Mesenteric fat pad (tissue), 1 donor: ENCODE data around the gene STXBP6. TPM values are rescaled to one million over a fixed set of nuclear protein-coding genes. Genes with fewer than 3 reads are reported as not detected.

Experiments
- DNase-seq: peaks from one replicate; pipeline ENCODE4 v3.0.0-alpha.2; 2020; ENCODE audit warnings: low spot score
- total RNA-seq: library from RNA; stranded (reverse); fragmentation: NEBNext Ultra II Directional; extraction: Animal tissue kit (Norgen Biotek cat#: 25700); gene quantifications from one replicate; pipeline ENCODE4 v1.2.1, GENCODE V29; 2021
- donor health status: DM: yes; HTN: yes; CAD: no.

The STXBP6 gene
- total RNA-seq, 1 donor from 2014 or later: 2.4 TPM

DNA sequence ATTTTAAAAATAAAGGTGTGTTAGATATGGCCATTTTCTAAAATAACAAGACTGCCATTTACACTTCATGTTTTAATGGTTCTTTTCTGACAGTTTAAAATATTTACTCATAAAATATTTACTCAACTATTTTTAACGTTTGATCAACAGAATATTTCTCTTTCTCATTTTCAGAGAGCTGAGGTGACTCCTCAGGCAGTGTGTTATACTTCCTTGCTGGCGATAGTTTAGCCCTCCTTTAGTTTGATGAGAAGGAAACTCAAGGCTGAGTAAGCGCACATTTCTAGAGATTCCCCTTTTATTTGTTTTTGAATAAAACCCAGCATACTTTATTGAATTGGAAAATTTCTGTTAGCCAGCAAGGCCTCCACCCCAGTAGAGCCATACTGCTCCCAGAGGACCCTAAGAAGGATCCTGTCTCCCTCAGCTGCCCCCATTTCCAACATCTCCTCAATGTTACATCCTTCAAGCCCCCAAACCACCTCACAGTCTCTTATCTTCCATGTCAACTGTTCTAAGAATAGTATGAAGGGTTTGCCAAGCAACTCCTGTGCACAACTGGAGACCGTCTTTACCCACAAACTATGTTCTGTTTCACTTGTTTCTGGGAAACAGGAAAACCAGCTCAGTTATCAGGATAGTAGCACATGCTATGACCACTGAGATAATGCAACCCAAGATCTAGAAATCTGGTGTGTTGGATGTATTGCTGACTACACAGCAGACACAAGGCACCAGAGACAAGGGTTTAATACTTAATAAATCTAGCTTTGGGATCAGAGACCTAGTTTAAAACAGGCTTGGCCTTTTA is 129.5 kb downstream of the STXBP6 start:
- no peak for DNase-seq

DNA sequence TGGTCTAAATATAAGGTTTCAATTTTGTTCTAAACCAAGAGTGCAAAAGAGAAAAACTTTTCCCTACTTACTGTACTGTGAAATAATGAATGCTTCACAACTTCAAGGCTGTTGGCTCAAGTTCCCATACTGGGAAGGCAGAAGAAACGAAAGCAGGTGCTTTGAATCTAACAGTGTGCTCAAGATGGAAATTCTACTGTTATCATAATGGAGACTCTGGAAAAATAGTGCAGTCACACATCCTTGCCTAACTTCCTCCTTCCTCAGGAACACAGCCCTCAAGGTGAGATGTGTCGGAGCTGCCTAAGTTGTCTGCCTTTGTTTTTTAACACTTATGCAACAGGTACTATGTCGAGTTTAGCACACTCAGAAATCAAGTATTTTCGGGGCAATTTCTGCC is 131.1 kb downstream of the STXBP6 start:
- no peak for DNase-seq

DNA sequence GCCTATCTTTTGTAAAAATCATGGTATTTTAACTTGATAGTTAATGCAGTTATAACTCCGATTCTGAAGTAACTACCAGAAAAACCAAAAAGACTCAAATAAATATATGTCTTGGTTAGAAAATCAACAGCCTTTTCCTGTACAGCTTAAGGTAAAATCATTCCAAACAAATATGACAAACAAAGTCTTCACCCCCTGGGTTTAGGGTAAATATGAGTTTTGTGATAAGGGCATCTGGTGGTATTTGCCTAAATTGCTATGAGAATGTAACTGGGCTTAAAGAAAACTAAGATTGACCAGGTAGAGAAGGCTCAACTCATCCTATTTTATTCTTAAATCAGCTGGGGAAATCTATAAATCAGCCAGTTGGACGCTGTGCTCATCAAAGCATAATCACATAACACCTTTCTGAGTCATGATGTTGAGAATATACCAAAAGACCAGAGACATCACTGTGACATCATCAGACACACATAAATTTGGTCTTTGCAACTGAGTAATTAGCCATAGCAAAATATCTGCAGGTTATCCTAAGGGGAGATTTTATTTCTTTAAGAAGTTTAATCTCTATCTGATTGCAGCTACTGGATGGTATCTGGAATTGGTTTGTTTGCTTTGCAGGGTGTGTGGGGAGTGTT is 133.9 kb downstream of the STXBP6 start:
- no peak for DNase-seq

DNA sequence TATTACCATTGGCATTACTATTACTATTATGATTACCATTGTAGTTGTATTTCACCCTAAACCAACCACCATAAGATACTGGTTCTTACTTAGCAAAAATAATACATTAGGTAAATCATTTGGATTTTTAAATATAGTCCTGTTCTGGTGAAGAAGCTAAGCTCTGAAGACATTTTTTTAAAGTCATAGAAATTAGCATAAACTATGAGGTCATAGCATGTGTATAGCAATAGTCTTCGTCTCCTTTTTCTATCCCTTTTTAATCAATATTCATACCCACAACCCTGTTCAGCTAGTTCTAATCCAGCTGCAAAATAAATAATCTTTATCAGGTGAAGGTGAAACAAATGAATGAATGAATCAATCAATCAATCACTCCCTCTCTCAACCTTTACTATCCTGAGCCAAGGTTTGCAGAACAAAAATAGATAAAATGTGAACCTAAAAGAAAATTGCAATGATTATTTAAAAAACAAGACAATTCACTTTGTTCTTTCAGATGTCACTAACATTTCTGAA is 134.5 kb downstream of the STXBP6 start:
- DNase-seq: no peak

DNA sequence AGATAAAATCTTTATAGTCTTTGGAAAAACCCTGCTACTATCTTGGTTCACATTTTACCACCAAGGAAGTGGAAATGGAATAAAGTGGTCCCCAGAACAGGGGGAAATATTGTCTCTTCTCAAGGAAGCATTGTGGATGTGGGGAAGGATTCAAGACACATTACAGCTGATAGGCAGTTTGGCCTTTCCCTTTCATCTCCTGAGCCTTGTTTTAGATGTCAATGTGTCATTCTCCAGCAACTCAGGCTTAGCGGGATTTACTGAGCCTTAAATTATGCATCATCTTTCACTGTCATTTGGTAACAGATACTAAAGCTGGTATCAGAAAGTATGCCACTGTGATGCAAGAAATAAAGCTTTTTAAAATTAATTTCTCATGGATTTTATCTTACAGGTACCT is 136.2 kb downstream of the STXBP6 start:
- no peak for DNase-seq

DNA sequence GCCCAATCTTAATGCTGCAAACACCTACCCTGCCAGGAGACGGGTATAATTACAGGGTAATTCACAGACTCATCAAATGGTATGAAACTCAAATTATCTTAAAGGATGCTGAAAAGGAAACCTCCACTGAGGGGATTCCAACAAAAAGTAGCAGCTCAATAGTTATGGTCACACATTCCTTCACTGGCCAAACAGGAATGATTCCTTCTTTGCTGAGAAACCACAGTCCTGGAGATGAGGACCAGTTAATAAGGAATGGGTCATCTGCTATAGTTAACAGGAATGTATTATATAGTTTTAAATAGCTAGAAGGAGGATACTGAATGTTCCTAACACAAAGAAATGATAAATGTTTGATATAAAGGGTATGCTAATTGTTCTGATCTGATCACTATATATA is 136.9 kb downstream of the STXBP6 start:
- DNase-seq: no peak

DNA sequence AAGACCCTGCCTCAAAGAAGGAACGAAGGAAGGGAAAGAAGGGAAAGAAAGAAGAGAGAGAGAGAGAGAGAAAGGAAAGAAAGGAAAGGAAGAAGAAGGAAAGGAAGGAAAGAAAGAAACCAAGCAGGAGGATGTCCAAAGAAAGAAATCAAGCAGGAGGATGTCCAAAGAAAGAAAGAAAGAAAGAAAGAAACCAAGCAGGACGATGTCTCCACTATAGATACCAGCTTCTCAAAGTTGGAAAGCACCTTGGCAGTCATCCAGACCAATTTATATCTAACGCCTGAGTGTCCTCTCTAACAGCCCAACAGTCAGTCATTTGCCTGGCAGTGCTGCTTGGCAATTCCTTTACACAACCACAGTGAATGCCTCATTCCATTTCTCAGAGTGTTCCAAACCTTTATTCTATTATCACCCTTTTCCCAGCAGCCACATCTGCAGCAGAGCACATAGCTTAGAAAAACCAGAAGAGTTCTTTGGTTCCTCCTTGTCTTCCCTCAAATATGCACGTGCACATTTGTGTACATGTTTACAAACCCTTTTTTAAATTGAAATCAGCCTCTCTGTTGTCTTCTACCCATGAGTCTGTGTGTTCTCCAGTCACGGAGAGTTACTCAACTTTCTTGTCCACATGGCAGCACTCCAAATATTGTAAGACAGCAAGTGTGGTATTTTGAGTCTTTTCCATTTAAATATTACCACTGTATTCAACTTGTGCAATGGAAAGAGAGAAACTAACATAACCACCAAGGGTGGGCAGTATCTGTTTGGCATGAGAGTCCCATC is 138.4 kb downstream of the STXBP6 start:
- DNase-seq: no peak

DNA sequence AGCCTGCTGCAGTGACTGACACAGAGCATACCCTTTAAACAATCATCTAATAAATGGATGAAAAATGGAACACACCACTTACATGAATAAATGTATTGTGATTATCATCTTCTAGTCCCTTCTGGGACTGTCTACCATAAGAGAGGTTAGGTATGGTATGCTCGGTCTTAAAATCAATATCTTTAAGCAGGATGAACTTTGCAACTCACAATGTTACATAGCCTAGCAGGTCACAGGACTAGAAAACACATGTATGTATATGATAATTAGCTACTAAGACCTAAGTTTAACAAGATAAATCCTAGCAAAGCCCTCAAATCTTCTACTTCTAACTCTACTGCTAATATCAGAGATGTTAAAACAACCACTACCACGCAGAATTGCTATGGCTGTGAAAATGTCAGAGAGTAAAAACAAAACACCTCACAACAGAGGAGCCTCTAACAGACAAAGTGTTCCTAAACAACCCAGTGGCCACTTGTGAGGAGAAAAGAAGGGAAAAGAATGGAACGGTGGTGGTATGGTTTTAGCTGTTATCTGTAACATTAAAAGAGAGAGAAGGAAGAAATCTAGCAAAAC is 139.4 kb downstream of the STXBP6 start:
- DNase-seq: no peak

DNA sequence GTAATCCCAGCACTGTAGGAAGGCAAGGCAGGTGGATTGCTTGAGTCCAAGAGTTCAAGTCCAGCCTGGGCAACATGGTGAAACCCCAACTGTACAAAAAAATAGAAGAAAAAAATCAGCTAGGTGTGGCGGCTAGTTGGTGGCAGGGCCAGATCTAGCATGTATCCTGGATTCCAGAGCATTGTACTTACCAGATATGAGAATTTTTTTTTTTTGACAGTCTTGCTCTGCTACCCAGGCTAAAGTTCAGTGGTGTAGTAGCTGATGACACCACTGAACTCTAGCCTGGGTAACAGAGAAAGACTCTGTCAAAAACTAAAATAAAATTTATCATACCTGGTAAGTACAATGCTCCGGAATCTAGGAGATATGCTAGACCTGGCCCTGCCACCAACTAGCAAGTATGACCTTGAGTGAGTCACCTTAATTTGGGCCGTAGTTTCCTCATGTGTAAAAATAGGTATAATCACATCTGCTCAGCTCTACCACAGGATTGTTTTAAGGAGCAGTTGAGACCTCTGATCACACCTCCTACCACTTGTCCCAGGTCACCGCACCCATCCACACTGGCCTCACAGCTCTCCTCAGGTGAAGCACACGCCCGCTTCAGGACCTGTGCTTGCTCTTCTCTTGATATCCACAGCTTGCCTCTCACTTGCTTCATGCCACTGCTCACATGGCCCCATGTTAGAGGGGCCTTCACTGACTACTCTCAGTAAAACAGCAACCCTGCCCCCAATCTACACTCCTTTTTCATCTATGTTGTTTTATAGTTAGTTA is 140.2 kb downstream of the STXBP6 start:
- DNase-seq: no peak

DNA sequence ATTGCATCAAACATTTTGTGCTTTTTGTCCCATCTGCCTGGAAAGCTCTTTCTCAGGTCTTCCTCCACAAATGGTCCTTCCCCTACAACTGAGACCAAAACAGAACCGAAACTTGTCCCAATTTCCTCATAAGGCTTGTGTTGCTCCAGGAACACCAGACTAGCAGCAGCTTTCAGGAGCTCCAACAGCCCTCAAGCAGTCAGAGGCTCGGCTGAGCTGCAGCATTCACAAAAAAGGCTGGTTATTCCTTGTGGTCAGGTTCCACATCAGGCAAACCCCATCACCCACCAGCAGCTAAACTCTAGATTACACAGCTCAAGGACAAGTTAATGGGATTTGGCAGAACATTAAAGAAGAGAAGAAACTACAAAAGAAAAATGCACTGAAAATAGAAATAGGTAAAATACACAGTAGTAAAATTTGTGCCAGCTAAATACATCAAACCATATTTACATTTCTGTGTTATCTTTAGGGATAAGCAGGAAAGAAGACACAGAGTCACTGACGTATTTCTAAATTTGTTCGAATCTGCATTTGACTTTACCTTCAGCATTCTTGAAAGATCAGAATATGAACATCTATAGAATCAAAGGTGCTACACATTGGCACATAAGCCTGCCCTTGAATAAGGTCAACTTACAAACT is 141.2 kb downstream of the STXBP6 start:
- no peak for DNase-seq

DNA sequence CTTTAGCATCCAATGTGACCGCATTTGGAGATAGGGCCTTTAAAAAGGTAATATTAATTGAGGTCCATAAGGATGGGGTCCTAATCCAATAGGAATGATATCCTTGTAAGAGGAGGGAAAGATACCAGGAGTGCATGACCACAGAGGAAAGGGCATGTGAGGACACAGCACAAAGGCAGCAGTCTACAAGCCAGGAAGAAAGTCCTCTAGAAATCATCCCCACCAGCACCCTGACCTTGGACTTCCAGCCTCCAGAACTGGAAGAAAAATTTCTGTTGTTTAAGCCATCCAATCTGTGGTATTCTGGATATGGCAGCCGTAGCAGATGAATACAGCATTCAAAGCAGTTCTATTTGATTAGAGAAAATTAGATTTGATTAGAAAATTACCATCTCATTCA is 145.4 kb downstream of the STXBP6 start:
- no peak for DNase-seq

DNA sequence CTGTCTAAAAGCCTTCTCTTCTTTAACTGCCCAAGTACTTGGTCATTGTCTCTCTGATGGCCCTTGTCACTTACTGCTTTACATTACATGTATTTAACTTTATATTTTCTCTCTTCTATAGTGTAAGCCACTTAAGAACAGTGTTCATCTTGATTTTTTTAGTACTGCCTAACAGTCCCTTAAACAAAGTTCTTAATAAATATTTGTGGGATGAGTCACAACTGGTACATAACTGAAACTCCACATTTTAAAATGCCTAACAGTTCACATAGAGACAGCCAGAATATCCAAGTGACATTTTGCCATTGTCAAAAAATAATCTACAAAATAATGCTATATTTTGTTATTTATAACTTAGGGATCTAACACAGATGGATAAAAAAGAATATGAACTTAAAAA is 146.6 kb downstream of the STXBP6 start:
- DNase-seq: no peak

DNA sequence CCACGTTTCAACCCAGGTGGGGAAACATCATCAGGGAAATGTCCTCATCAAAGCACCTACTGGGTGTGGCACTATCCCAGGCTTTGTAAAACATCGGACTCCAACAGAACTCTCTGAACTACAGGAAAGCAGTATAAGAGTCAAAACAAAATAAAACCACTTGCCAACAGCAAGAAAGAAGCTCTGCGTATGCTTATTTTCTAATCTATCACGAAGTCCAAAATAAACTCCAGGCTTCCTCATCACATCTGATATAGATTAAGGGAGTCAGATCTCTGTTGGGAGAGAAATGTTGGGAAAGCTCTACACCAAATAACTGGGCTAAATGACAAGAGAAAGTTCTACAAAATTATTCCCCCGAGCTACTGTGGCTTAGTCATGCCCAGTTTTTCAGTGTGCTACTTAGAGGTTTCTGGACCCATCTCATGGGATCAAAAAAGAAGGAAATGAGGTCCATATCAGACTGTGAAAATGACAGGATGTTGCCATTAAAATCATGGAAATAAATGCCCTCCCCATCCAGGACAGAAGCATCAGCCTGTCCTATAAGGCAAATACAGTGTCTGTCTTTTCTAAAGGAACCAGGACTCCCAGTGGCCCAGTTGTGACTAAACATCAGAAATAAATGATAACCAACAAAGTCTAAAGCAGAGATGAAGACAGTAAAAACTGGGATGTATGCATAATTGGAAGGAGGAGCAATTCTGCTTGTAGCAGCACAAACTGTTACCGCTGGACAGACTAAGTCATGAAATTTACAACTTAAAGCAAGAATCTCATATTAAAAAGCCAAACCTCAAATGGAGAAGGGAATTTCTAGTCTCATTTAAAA is 149.5 kb downstream of the STXBP6 start:
- DNase-seq: no peak

DNA sequence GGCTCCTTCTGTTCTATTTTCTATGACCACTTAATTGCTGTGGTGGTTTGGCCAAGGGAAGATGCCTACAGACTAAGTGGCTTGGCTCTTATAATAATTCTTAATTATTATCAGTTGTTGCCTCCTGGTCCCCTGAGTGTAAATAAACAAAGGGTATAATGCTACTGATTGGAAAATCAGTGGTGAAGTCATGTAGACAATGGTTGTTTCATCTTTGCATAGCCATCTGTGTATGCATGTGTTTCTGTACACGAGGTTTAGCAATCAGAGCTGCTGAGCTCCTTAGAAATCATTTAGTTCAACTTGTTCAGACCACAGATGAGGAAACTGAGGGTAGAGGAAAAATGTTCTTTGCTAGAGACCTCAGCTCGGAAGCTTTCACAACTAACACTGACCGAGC is 152.2 kb downstream of the STXBP6 start:
- DNase-seq: no peak

DNA sequence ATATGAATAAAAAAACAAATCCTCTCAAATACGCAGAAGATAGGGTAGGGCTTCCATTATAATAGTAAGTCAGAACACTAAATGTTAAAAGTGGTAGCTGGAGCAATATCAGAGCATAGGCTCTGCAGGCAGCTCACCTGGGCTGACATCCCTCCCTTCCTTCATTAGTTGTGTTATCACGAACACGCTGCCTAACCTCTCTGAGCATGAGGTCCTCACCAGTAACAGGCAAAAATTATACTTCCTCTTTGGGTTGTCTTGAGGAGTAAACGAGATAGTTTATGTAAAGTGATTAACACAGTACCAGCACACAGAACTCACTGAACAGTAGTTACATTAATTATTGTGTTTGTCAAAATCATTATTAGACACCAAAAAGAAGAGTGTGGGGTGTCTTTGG is 154.3 kb downstream of the STXBP6 start:
- DNase-seq: no peak

DNA sequence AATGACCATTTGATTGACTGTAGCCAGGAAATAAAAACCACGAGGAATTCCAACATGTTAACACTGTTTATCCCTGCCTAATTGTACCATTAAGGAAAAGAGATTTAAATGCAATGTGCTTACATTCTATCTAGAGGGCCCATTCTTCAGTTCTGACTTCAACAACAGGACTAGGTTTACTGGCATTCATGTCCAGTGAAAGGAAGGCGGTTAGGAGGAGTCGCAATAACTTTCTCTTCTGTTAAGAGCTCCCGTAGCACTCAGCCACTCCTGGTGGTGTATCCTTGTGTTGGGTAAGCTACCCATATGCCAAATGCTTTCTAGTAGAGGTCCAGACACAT is 154.7 kb downstream of the STXBP6 start:
- no peak for DNase-seq

DNA sequence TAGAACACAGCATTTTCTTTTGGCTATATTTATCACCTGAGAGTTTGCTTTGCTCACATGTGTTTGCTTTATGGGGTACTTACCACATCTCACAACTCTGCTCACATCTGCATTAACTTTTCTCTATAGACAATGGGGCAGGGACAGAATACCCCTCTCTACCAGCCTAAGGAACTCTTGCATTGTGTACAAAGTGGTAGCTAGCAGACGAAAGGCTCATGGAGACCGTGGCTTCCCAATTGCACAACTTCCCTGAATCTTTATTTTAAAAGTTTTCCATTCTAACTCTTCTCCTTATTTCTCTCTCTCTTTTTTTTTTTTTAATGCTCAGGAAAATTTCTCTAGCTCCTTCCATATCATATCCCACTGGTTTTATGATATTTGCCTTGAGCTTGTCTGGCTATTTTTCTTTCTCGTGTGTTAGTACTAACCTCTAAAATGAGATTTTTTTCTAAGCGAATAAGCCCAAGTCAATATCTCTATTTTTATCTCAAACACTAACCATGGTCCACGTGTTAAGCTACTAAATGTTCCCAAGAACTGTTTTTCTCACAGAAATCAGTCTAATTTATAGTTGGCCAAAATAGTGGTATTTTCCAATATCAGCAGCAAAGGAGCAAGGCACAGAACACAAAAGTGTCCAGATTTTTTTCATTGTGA is 155.2 kb downstream of the STXBP6 start:
- no peak for DNase-seq

DNA sequence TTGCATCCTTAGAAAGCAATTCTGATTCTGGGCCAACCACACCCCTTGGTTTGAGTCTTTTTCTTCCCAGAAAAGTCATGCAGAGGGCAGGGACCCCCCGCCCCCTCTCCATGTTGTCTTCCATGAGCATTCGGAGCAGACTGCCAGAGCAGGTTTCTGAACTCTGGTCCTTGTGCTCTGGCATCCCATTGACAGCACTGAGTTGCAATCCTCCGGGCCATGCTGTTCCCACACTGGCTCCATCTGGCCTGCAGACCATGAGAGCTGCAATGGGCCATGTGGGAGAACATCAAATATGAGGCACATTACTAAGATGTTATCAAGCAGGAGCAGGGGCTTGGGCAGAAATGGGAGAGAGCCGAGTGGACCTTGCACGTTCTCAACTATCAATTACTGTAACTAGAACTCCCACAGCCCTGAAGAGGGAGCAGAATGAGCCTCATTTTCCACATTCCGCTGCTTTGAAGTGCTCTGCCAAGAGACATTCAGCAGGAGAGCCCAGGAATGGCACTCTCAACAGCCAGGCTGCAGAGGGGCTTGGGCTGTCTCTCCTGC is 157.4 kb downstream of the STXBP6 start:
- no peak for DNase-seq
